ENCODE data around the gene NCEH1.
"Not testable (repeated sequence)": the region's sequence is repeated elsewhere in the genome, so short reads cannot be mapped to it uniquely, and the experiment has no call there.

NCEH1 gene

GRCh38 chr3:172707030-172707429 is 3.8 kb downstream of the NCEH1 start:
- DNase-seq = no peak

- no peak for DNase-seq
Measured at GRCh38 chr3:172705170-172705569, 5.7 kb downstream of the NCEH1 start.

- no peak for DNase-seq
Measured at GRCh38 chr3:172704001-172704400, 6.9 kb downstream of the NCEH1 start.

GRCh38 chr3:172702731-172703130 is 8.1 kb downstream of the NCEH1 start:
- not testable (repeated sequence) for DNase-seq

GRCh38 chr3:172702256-172702655 is 8.6 kb downstream of the NCEH1 start:
- DNase-seq = no peak

- no peak for DNase-seq
Measured at GRCh38 chr3:172701751-172702150, 9.1 kb downstream of the NCEH1 start.

- no peak for DNase-seq
Measured at GRCh38 chr3:172700936-172701455, 9.9 kb downstream of the NCEH1 start.

- DNase-seq = no peak
Measured at GRCh38 chr3:172700256-172700655, 10.6 kb downstream of the NCEH1 start.

GRCh38 chr3:172699031-172699430 is 11.8 kb downstream of the NCEH1 start:
- DNase-seq = no peak

- no peak for DNase-seq
Measured at GRCh38 chr3:172698631-172699030, 12.2 kb downstream of the NCEH1 start.

GRCh38 chr3:172697558-172697957 is 13.3 kb downstream of the NCEH1 start:
- DNase-seq = no peak

GRCh38 chr3:172696357-172696756 is 14.5 kb downstream of the NCEH1 start:
- no peak for DNase-seq

GRCh38 chr3:172694573-172695246 is 16.2 kb downstream of the NCEH1 start:
- DNase-seq = no peak

- DNase-seq = no peak
Measured at GRCh38 chr3:172692751-172693338, 18.0 kb downstream of the NCEH1 start.

- no peak for DNase-seq
Measured at GRCh38 chr3:172690936-172691335, 19.9 kb downstream of the NCEH1 start.

- DNase-seq = no peak
Measured at GRCh38 chr3:172688588-172688987, 22.3 kb downstream of the NCEH1 start.

- no peak for DNase-seq
Measured at GRCh38 chr3:172687501-172687900, 23.4 kb downstream of the NCEH1 start.

- peak; percentile 47 for DNase-seq
Measured at GRCh38 chr3:172685331-172686214, 25.3 kb downstream of the NCEH1 start.

- peak; percentile 66 for DNase-seq
Measured at GRCh38 chr3:172680684-172681083, 30.2 kb downstream of the NCEH1 start.

GRCh38 chr3:172679599-172679998 is 31.3 kb downstream of the NCEH1 start:
- DNase-seq = no peak

- DNase-seq = no peak
Measured at GRCh38 chr3:172678068-172678467, 32.8 kb downstream of the NCEH1 start.

- no peak for DNase-seq
Measured at GRCh38 chr3:172676196-172676922, 34.5 kb downstream of the NCEH1 start.

All from fibroblast of skin of scalp (primary cell).